ENCODE measurements around the gene TUBA4A. TPM values are rescaled to one million over a fixed set of nuclear protein-coding genes. Genes with fewer than 3 reads are reported as not detected.

Gene TUBA4A
- total and polyA plus RNA-seq, 2 of the 4 experiments (the other 2 are of a cell fraction), result 21.9 to 35.6 TPM

GRCh38 chr2:219210886-219211362, 42.8 kb downstream of the TUBA4A start:
- Histone ChIP-seq H3K4me2 (ENCODE audit: low read depth, low read length) (no peak overlapping the region), H3K36me3 (ENCODE audit: control insufficient read depth, insufficient read depth, low read length) (peaks cover 55% of the 10 kb centered on the region), H2BK20ac (ENCODE audit: low read depth, low read length) (no peak overlapping the region), H3K14ac (replicated peaks; ENCODE audit: low read depth, low read length) (no peak overlapping the region), H4K5ac (ENCODE audit: low read depth, low read length) (no peak overlapping the region), H3K56ac (ENCODE audit: extremely low read depth, insufficient read depth, low read length) (no peak overlapping the region), H2AFZ (replicated peaks; ENCODE audit: low read length, poor library complexity) (no peak overlapping the region), H3K9me3 (ENCODE audit: control insufficient read depth, insufficient read depth, low read length) (no peaks in the 10 kb centered on the region), H3K23ac (ENCODE audit: low read depth, low read length) (no peak overlapping the region), H3K18ac (ENCODE audit: low read depth, low read length) (no peak overlapping the region), H2BK15ac (ENCODE audit: low read depth, low read length) (no peak overlapping the region), H2AK9ac (replicated peaks; ENCODE audit: low read depth, low read length, poor library complexity) (no peak overlapping the region), H2BK120ac (ENCODE audit: low read depth, low read length) (no peak overlapping the region), H3K9ac (ENCODE audit: low read depth, low read length) (no peak overlapping the region), H3K27ac (ENCODE audit: insufficient read depth, low read length) (no peak overlapping the region), H3K9me1 (ENCODE audit: insufficient read depth, low read length) (peaks cover 8% of the 10 kb centered on the region; the same call in 1 of the 2 replicates), H4K8ac (ENCODE audit: low read depth in 2 of 2, low read length in 2 of 2) (no peak overlapping the region), H3K4me1 (ENCODE audit: control insufficient read depth, insufficient read depth, low read length) (peaks cover 16% of the 10 kb centered on the region), H2BK5ac (ENCODE audit: low read depth, low read length, poor library complexity, severe bottlenecking) (no peak overlapping the region), H4K91ac (ENCODE audit: insufficient read depth, low read depth, low read length) (no peak overlapping the region), H4K20me1 (ENCODE audit: insufficient read depth, low read length) (peaks cover 13% of the 10 kb centered on the region), H2AK5ac (ENCODE audit: low read depth, low read length) (no peak overlapping the region), H3K79me1 (ENCODE audit: low read depth in 1 of 2, low read length in 2 of 2) (peaks cover 5 to 30% of the 10 kb centered on the region in 2 experiments; a peak in 3 of 4 replicates), H3K4me3 (ENCODE audit: insufficient read depth, low read depth, low read length) (no peak overlapping the region), H3K4ac (ENCODE audit: low read depth, low read length) (no peak overlapping the region), H3K27me3 (ENCODE audit: control insufficient read depth, insufficient read depth, low read length) (no peaks in the 10 kb centered on the region)
- ChIA-PET CTCF (interaction anchor here (0.6 kb wide), 1 partner anchor 77 kb away, joined by 3 read pairs; no protein-coding TSS in a partner anchor), POLR2A (ENCODE audit: unreplicated experiment) (no interaction called here)
- dilution Hi-C loops (cut with HindIII; ENCODE audit: low sequenced_read_pairs, unreplicated experiment), result no loop called here
- DNase-seq, result no peak
- no peak for ATAC-seq (ENCODE audit: low read depth)
- BruUV-seq (replicated peaks), result no TSS peak
- 89% methylated on average over 5 of the region's 9 CpGs; no CpG with 5 or more reads in 1 of the 2 experiments for WGBS, 2 experiments (ENCODE audit: extremely low coverage in 2 of 2, insufficient read length in 1 of 2)
- intact Hi-C loops (cut with micrococcal nuclease), result no loop called here
- TF ChIP-seq CHD1 (IDR thresholded peaks at IDR 0.05; ENCODE audit: low read depth, low read length) (no peak), RAD21 (IDR thresholded peaks at IDR 0.05; ENCODE audit: low read length) (no peak), RFX5 (IDR thresholded peaks at IDR 0.05; ENCODE audit: low read depth, low read length) (no peak), CEBPB (IDR thresholded peaks at IDR 0.05; ENCODE audit: low read depth, low read length) (no peak), CTCF (conservative IDR thresholded peaks at IDR 0.05; ENCODE audit: low read depth, low read length) (no peak), MXI1 (IDR thresholded peaks at IDR 0.05; ENCODE audit: borderline replicate concordance, low read depth, low read length) (no peak)
- TF ChIP-seq, protein P1, sequence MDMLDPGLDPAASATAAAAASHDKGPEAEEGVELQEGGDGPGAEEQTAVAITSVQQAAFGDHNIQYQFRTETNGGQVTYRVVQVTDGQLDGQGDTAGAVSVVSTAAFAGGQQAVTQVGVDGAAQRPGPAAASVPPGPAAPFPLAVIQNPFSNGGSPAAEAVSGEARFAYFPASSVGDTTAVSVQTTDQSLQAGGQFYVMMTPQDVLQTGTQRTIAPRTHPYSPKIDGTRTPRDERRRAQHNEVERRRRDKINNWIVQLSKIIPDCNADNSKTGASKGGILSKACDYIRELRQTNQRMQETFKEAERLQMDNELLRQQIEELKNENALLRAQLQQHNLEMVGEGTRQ (IDR thresholded peaks at IDR 0.05; ENCODE audit: low read depth, low read length), result no peak
- TF ChIP-seq, protein P2, sequence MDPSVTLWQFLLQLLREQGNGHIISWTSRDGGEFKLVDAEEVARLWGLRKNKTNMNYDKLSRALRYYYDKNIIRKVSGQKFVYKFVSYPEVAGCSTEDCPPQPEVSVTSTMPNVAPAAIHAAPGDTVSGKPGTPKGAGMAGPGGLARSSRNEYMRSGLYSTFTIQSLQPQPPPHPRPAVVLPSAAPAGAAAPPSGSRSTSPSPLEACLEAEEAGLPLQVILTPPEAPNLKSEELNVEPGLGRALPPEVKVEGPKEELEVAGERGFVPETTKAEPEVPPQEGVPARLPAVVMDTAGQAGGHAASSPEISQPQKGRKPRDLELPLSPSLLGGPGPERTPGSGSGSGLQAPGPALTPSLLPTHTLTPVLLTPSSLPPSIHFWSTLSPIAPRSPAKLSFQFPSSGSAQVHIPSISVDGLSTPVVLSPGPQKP (IDR thresholded peaks at IDR 0.05; ENCODE audit: borderline replicate concordance, low read depth, low read length), result no peak
- in situ Hi-C loops (cut with MboI; ENCODE audit: low sequenced_read_pairs), result no loop called here

All from IMR-90 (cell line).